GM12801 (cell line): ENCODE data around the gene NOPCHAP1.

Experiments used
- CTCF ChIP-seq: IDR thresholded peaks from one replicate; pipeline ENCODE4 v1.5.1; 2011; ENCODE audit warnings: control low read depth; ENCODE audit not compliant: insufficient read length; ENCODE audit errors: extremely low read depth

NOPCHAP1 gene

GRCh38 chr12:105032703-105033357 lies 46.7 kb downstream of the NOPCHAP1 start:
- no peak for TF ChIP-seq CTCF

GRCh38 chr12:105033851-105034250 lies 47.7 kb downstream of the NOPCHAP1 start:
- TF ChIP-seq CTCF: no peak
